ENCODE measurements around the gene DNAJC5.

Gene DNAJC5

GRCh38 chr20:63894358-63895201 is at the start of gene DNAJC5:
Gene DNAJC5 (plus strand): TSS chr20:63895126. CDS start chr20:63928346, 33,220 bp downstream.
- no peaks in the 10 kb centered on the region for H3K9me3 ChIP-seq
- no peak for TF ChIP-seq CTCF (IDR thresholded peaks at IDR 0.05)
- H3K27me3 ChIP-seq, result no peaks in the 10 kb centered on the region
- peak within 1 kb of the TSS; percentile 98 for H3K27ac ChIP-seq
- H3K4me3 ChIP-seq (ENCODE audit: low read depth in 1 of 2, low read length in 1 of 2), result peak within 1 kb of the TSS; percentile 73 to 80
- peaks cover 65 to 68% of the 10 kb centered on the region in 2 experiments for H3K4me1 ChIP-seq (ENCODE audit: control insufficient read depth in 1 of 2, insufficient read depth in 1 of 2, low read depth in 1 of 2, low read length in 1 of 2)
- peaks cover 49% of the 10 kb centered on the region for H3K36me3 ChIP-seq

- H3K27ac ChIP-seq, result no peak overlapping the region
- H3K9me3 ChIP-seq, result no peaks in the 10 kb centered on the region
- peaks cover 82% of the 10 kb centered on the region for H3K27me3 ChIP-seq
- H3K4me1 ChIP-seq (ENCODE audit: control insufficient read depth in 1 of 2, insufficient read depth in 1 of 2, low read depth in 1 of 2, low read length in 1 of 2), result peaks cover 5 to 11% of the 10 kb centered on the region in 2 experiments
- no peak for TF ChIP-seq CTCF (IDR thresholded peaks at IDR 0.05)
- H3K36me3 ChIP-seq, result no peaks in the 10 kb centered on the region
- no peak overlapping the region for H3K4me3 ChIP-seq (ENCODE audit: low read depth in 1 of 2, low read length in 1 of 2)
Observed at GRCh38 chr20:63846128-63846771, 48.7 kb upstream of the DNAJC5 start.

- no peak for TF ChIP-seq CTCF (IDR thresholded peaks at IDR 0.05)
- peaks cover 83% of the 10 kb centered on the region for H3K27me3 ChIP-seq
- H3K27ac ChIP-seq, result no peak overlapping the region
- H3K4me3 ChIP-seq (ENCODE audit: low read depth in 1 of 2, low read length in 1 of 2), result no peak overlapping the region
- H3K36me3 ChIP-seq, result no peaks in the 10 kb centered on the region
- H3K9me3 ChIP-seq, result no peaks in the 10 kb centered on the region
- H3K4me1 ChIP-seq (ENCODE audit: control insufficient read depth in 1 of 2, insufficient read depth in 1 of 2, low read depth in 1 of 2, low read length in 1 of 2), result peaks cover 5 to 11% of the 10 kb centered on the region in 2 experiments
Observed at GRCh38 chr20:63846888-63847236, 48.1 kb upstream of the DNAJC5 start.

- H3K36me3 ChIP-seq, result no peaks in the 10 kb centered on the region
- peaks cover 5 to 11% of the 10 kb centered on the region in 2 experiments for H3K4me1 ChIP-seq (ENCODE audit: control insufficient read depth in 1 of 2, insufficient read depth in 1 of 2, low read depth in 1 of 2, low read length in 1 of 2)
- H3K4me3 ChIP-seq (ENCODE audit: low read depth in 1 of 2, low read length in 1 of 2), result no peak overlapping the region
- H3K9me3 ChIP-seq, result no peaks in the 10 kb centered on the region
- no peak overlapping the region for H3K27ac ChIP-seq
- peaks cover 78% of the 10 kb centered on the region for H3K27me3 ChIP-seq
- TF ChIP-seq CTCF (IDR thresholded peaks at IDR 0.05), result no peak
Observed at GRCh38 chr20:63847237-63848002, 47.5 kb upstream of the DNAJC5 start.

GRCh38 chr20:63848003-63848911 is 46.7 kb upstream of the DNAJC5 start:
- Histone ChIP-seq H3K27me3 (peaks cover 69% of the 10 kb centered on the region), H3K9me3 (no peaks in the 10 kb centered on the region), H3K36me3 (no peaks in the 10 kb centered on the region), H3K4me1 (ENCODE audit: control insufficient read depth in 1 of 2, insufficient read depth in 1 of 2, low read depth in 1 of 2, low read length in 1 of 2) (peaks cover 5 to 11% of the 10 kb centered on the region in 2 experiments), H3K4me3 (ENCODE audit: low read depth in 1 of 2, low read length in 1 of 2) (no peak overlapping the region), H3K27ac (no peak overlapping the region)
- no peak for TF ChIP-seq CTCF (IDR thresholded peaks at IDR 0.05)
